ENCODE data around the gene PRR5L. TPM values are rescaled to one million over a fixed set of nuclear protein-coding genes. Genes with fewer than 3 reads are reported as not detected.

The PRR5L gene
- total RNA-seq, 4 donors from 2014 or later: 8.8 to 29.7 (median 9.4) TPM

DNA sequence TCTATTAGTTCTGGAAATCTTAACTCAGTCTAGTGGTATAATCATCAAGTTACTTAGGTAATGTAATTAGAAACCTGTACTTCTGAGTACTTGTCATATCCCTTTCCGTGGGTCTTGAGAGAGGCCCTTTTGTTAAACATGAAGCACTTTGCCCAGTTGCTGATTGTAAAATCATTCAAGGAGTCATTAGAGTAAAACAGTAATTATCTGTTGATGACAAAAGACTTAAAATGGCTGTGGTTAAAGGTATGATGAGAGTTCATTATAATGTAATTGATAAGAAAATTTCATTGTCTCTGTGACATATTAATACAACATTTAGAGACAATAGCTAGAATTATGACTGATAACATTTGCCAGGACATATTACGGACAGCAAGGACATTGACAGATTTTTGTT lies 34.3 kb downstream of the PRR5L start:
- Histone ChIP-seq H3K36me3 (no peaks in the 10 kb centered on the region), H3K4me1 (no peaks in the 10 kb centered on the region), H3K4me3 (no peak overlapping the region), H3K9me3 (no peaks in the 10 kb centered on the region), H3K27me3 (no peaks in the 10 kb centered on the region), H3K27ac (no peak overlapping the region)
- WGBS, 2 donors: 87 to 91% methylated on average over 2 of the region's 2 CpGs
- TF ChIP-seq, protein P1, sequence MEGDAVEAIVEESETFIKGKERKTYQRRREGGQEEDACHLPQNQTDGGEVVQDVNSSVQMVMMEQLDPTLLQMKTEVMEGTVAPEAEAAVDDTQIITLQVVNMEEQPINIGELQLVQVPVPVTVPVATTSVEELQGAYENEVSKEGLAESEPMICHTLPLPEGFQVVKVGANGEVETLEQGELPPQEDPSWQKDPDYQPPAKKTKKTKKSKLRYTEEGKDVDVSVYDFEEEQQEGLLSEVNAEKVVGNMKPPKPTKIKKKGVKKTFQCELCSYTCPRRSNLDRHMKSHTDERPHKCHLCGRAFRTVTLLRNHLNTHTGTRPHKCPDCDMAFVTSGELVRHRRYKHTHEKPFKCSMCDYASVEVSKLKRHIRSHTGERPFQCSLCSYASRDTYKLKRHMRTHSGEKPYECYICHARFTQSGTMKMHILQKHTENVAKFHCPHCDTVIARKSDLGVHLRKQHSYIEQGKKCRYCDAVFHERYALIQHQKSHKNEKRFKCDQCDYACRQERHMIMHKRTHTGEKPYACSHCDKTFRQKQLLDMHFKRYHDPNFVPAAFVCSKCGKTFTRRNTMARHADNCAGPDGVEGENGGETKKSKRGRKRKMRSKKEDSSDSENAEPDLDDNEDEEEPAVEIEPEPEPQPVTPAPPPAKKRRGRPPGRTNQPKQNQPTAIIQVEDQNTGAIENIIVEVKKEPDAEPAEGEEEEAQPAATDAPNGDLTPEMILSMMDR (IDR thresholded peaks at IDR 0.05): no peak
- TF ChIP-seq EP300 (IDR thresholded peaks at IDR 0.05) (no peak), POLR2A (IDR thresholded peaks at IDR 0.05) (no peak)
- DNase-seq (ENCODE audit: low spot score in 2 of 2): no peak

DNA sequence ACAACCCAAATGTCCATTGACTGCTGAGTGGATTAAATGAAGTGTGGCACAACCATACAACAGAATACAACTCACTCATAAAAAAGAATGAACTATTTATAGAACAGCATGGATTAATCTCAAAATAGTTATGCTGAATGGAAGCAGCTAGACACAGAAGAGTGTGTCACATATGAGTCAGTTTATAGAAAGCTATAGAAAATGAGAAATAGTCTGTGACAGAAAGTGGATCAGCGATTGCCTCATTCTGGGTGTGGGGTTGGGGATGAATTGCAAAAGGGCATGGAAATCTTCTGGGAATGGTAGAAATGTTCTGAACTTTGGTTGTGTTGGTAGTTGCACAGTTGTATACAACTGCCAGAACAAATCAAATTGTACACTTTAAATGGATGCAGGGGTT lies 37.4 kb downstream of the PRR5L start:
- Histone ChIP-seq H3K9me3 (no peaks in the 10 kb centered on the region), H3K36me3 (no peaks in the 10 kb centered on the region), H3K4me3 (no peak overlapping the region), H3K27ac (no peak overlapping the region), H3K4me1 (no peaks in the 10 kb centered on the region), H3K27me3 (no peaks in the 10 kb centered on the region)
- 87 to 96% methylated on average over 1 of the region's 1 CpG for WGBS, 2 donors
- DNase-seq (ENCODE audit: low spot score in 2 of 2): no peak
- TF ChIP-seq POLR2A (IDR thresholded peaks at IDR 0.05) (no peak), EP300 (IDR thresholded peaks at IDR 0.05) (no peak)
- TF ChIP-seq, protein P1 (IDR thresholded peaks at IDR 0.05): no peak

DNA sequence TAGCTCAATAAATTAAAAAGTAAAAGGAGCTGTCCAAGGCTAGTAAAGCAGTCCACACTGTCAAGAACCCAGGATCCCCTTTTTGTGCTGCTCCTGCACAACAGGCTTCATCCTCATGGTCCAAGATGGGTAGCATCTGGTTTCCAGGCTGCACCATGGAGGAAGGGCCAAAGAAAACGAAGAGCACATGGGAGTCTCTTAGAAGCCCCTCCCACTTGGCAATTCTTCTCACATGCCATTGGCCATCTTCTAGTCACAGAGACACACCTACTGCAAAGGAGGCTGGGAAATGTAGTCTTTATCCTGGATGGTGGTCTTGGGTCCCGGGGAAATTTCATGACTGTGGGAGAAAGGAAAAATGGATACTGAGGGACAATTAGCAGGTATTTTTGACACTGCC lies 37.8 kb downstream of the PRR5L start:
- TF ChIP-seq POLR2A (IDR thresholded peaks at IDR 0.05): no peak
- TF ChIP-seq EP300 (IDR thresholded peaks at IDR 0.05): no peak
- TF ChIP-seq, protein P1 (IDR thresholded peaks at IDR 0.05): no peak
- no peaks in the 10 kb centered on the region for H3K9me3 ChIP-seq
- H3K27ac ChIP-seq: no peak overlapping the region
- no peaks in the 10 kb centered on the region for H3K4me1 ChIP-seq
- H3K36me3 ChIP-seq: no peaks in the 10 kb centered on the region
- no peaks in the 10 kb centered on the region for H3K27me3 ChIP-seq
- 61 to 65% methylated on average over 2 of the region's 2 CpGs for WGBS, 2 donors
- no peak overlapping the region for H3K4me3 ChIP-seq
- DNase-seq (ENCODE audit: low spot score in 2 of 2): no peak

DNA sequence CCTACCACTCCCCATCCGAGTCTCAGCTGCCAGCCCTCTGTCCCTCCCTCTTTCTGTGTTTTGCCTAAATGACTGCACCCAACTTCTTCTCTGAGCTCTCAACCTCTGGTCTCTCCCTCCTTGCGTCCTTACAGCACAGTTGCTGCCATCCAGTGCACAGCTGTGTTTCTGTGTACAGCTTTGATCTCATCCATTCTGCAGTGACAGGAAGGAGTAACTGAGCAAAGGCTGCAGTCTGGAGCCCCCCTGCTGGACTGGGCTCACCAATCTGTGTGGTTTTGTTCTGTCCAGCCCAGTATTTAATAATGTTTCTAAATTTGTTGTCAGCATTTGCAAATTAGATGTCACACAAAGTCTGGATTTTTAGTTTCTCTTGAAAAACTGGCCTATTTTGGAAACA lies 43.8 kb downstream of the PRR5L start:
- H3K9me3 ChIP-seq: no peaks in the 10 kb centered on the region
- H3K36me3 ChIP-seq: no peaks in the 10 kb centered on the region
- no peak for TF ChIP-seq EP300 (IDR thresholded peaks at IDR 0.05)
- TF ChIP-seq, protein P1 (IDR thresholded peaks at IDR 0.05): no peak
- TF ChIP-seq POLR2A (IDR thresholded peaks at IDR 0.05): no peak
- 81 to 93% methylated on average over 2 of the region's 2 CpGs for WGBS, 2 donors
- no peaks in the 10 kb centered on the region for H3K27me3 ChIP-seq
- H3K27ac ChIP-seq: no peak overlapping the region
- H3K4me1 ChIP-seq: no peaks in the 10 kb centered on the region
- DNase-seq (ENCODE audit: low spot score in 2 of 2): no peak
- H3K4me3 ChIP-seq: no peak overlapping the region

DNA sequence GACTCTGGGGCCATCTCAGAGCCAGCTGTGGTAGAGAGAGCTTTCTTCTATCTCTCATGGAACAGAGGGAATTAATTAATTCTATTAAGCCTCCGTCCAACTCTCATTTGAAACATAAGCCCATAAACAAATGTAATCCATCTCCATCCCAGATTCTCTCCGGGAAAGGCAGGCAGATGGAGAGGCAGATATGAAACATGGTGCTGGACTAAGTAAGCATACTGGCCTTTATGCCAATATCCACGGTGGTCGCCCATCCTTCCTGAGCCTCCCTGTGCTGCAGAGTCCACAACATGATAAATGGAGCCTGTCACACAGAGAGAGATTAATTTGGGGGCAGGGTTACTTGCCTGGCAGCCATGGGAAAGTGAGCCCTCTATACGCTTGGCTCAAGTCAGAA lies 44.8 kb downstream of the PRR5L start:
- Histone ChIP-seq H3K4me1 (no peaks in the 10 kb centered on the region), H3K27ac (no peak overlapping the region), H3K4me3 (no peak overlapping the region), H3K9me3 (no peaks in the 10 kb centered on the region), H3K36me3 (no peaks in the 10 kb centered on the region), H3K27me3 (no peaks in the 10 kb centered on the region)
- 75 to 78% methylated on average over 5 of the region's 5 CpGs for WGBS, 2 donors
- TF ChIP-seq POLR2A (IDR thresholded peaks at IDR 0.05) (no peak), EP300 (IDR thresholded peaks at IDR 0.05) (no peak)
- TF ChIP-seq, protein P1 (IDR thresholded peaks at IDR 0.05): no peak
- DNase-seq (ENCODE audit: low spot score in 2 of 2): no peak

Data from tibial nerve (tissue), 4 donors.